Esophagus squamous epithelium (tissue), 5 donors: ENCODE measurements around the gene ATXN1. TPM values are rescaled to one million over a fixed set of nuclear protein-coding genes. Genes with fewer than 3 reads are reported as not detected.

ENCODE experiments used
- DNase-seq: peaks from one replicate; lab custom pipeline; 2025; lab: John Stamatoyannopoulos, UW
- H3K27ac ChIP-seq, 4 donors: fragments of 200-600 bp; sonication (generic); one replicate each; pipeline ENCODE4 v1.5.1; 2016 to 2019; ENCODE audit warnings: mild to moderate bottlenecking in 1 of 4
- H3K27me3 ChIP-seq, 4 donors: fragments of 200-600 bp; sonication (generic); 1 replicate in 3 of 4; 2 replicates in 1 of 4; pipeline versions ENCODE4 v1.5.1 to v1.6.0; 2017 to 2021; ENCODE audit warnings: antibody characterized with exemption in 1 of 4
- H3K36me3 ChIP-seq, 3 donors: fragments of 200-600 bp; sonication (generic); one replicate each; pipeline ENCODE4 v1.5.1; 2016 to 2019
- H3K4me1 ChIP-seq, 3 donors: fragments of 200-600 bp; sonication (generic); one replicate each; pipeline ENCODE4 v1.5.1; 2017 to 2019
- H3K4me3 ChIP-seq, 4 donors: fragments of 200-600 bp; sonication (generic); 1 replicate in 3 of 4; 2 replicates in 1 of 4; pipeline ENCODE4 v1.5.1; 2016 to 2019; ENCODE audit warnings: mild to moderate bottlenecking in 2 of 4, moderate library complexity in 1 of 4
- H3K9me3 ChIP-seq, 3 donors: fragments of 200-600 bp; sonication (generic); one replicate each; pipeline ENCODE4 v1.5.1; 2016 to 2019
- CTCF ChIP-seq, 6 experiments: fragments of 450-650 bp in 4 of 6; fragments of 200-600 bp in 2 of 6; sonication (generic) in 2 of 6; IDR thresholded peaks; one replicate each; pipeline ENCODE4 v1.5.1; 2016 to 2019; ENCODE audit warnings: antibody characterized with exemption in 6 of 6, mild to moderate bottlenecking in 4 of 6, moderate library complexity in 4 of 6
- POLR2A ChIP-seq, 4 donors: fragments of 450-650 bp; IDR thresholded peaks; one replicate each; pipeline ENCODE4 v1.6.1; 2017; ENCODE audit warnings: antibody characterized with exemption in 4 of 4, mild to moderate bottlenecking in 4 of 4, moderate library complexity in 3 of 4
- WGBS, 2 donors: methylation state at CpG; one replicate each; pipeline ENCODE4 v1.1.5; 2018; 5-methylcytosine and 5-hydroxymethylcytosine counted together
- intact Hi-C: fragments of 100-400 bp; cut with DNase I; formaldehyde crosslinking; loops from one replicate; pipeline ENCODE4 v1.15.0; 2022
- total RNA-seq, 4 donors: library from RNA; depleted of rRNA; stranded (reverse); fragments of >200 nt; gene quantifications; one replicate each; pipeline ENCODE4 v1.1.0, GENCODE V29; 2016
- donor health status: DM: yes; HTN: yes; CAD: no.

ATXN1 gene
- total RNA-seq, 4 donors from 2014 or later = 17.5 to 50.5 (median 28.5) TPM

- Histone ChIP-seq H3K27ac (peak overlapping the region; percentile 64 to 83 (median 78)), H3K4me3 (peak overlapping the region in 2 of 4 donors; percentile 5 to 43), H3K9me3 (no peaks in the 10 kb centered on the region), H3K4me1 (peaks cover 41 to 97% (median 55%) of the 10 kb centered on the region in 3 donors), H3K27me3 (no peaks in the 10 kb centered on the region), H3K36me3 (no peaks in the 10 kb centered on the region)
- intact Hi-C loops = no loop called here
- 31 to 38% methylated on average over 7 of the region's 7 CpGs for WGBS, 2 donors
- TF ChIP-seq POLR2A (IDR thresholded peaks at IDR 0.05) (no peak), CTCF (IDR thresholded peaks at IDR 0.05) (no peak)
- no peak for DNase-seq
Measured at GRCh38 chr6:16725145-16725864, 36.0 kb downstream of the ATXN1 start.

GRCh38 chr6:16723826-16724225, 37.4 kb downstream of the ATXN1 start:
- Histone ChIP-seq H3K4me1 (peaks cover 41 to 99% (median 58%) of the 10 kb centered on the region in 3 donors), H3K36me3 (no peaks in the 10 kb centered on the region), H3K4me3 (peak overlapping the region in 1 of 4 donors; percentile 1), H3K27ac (peak overlapping the region; percentile 64 to 83 (median 78)), H3K27me3 (no peaks in the 10 kb centered on the region), H3K9me3 (no peaks in the 10 kb centered on the region)
- DNase-seq = no peak
- intact Hi-C loops = no loop called here
- TF ChIP-seq POLR2A (IDR thresholded peaks at IDR 0.05) = no peak
- TF ChIP-seq CTCF (IDR thresholded peaks at IDR 0.05) = no peak
- WGBS, 2 donors = 11 to 15% methylated on average over 3 of the region's 3 CpGs

- 29 to 53% methylated on average over 2 of the region's 2 CpGs for WGBS, 2 donors
- H3K4me1 ChIP-seq = peaks cover 41 to 99% (median 62%) of the 10 kb centered on the region in 3 donors
Measured at GRCh38 chr6:16723402-16723801, 37.9 kb downstream of the ATXN1 start.

GRCh38 chr6:16722630-16723029, 38.6 kb downstream of the ATXN1 start:
- Histone ChIP-seq H3K4me3 (no peak overlapping the region), H3K9me3 (no peaks in the 10 kb centered on the region), H3K4me1 (peaks cover 41 to 100% (median 67%) of the 10 kb centered on the region in 3 donors), H3K27me3 (no peaks in the 10 kb centered on the region), H3K36me3 (no peaks in the 10 kb centered on the region), H3K27ac (peak overlapping the region; percentile 34 to 83 (median 72))
- DNase-seq = no peak
- intact Hi-C loops = no loop called here
- WGBS, 2 donors = 47 to 67% methylated on average over 3 of the region's 3 CpGs
- TF ChIP-seq POLR2A (IDR thresholded peaks at IDR 0.05) (no peak), CTCF (IDR thresholded peaks at IDR 0.05) (no peak)

More at GRCh38 chr6:16723402-16723801, 37.9 kb downstream of the ATXN1 start:
- H3K27me3 ChIP-seq = no peaks in the 10 kb centered on the region
- H3K36me3 ChIP-seq = no peaks in the 10 kb centered on the region
- H3K27ac ChIP-seq = peak overlapping the region; percentile 64 to 83 (median 78)
- no peaks in the 10 kb centered on the region for H3K9me3 ChIP-seq
- no peak overlapping the region for H3K4me3 ChIP-seq
- TF ChIP-seq CTCF (IDR thresholded peaks at IDR 0.05) = no peak
- no peak for TF ChIP-seq POLR2A (IDR thresholded peaks at IDR 0.05)
- DNase-seq = no peak
- intact Hi-C loops = no loop called here

- peaks cover 41 to 98% (median 65%) of the 10 kb centered on the region in 3 donors for H3K4me1 ChIP-seq
- H3K9me3 ChIP-seq = no peaks in the 10 kb centered on the region
- H3K27ac ChIP-seq = peak overlapping the region in 3 of 4 donors; percentile 64 to 83 (median 80)
- 53 to 54% methylated on average over 4 to 5 of the region's 5 CpGs for WGBS, 2 donors
- TF ChIP-seq POLR2A (IDR thresholded peaks at IDR 0.05) (no peak), CTCF (IDR thresholded peaks at IDR 0.05) (no peak)
- H3K27me3 ChIP-seq = no peaks in the 10 kb centered on the region
- intact Hi-C loops = no loop called here
- no peak overlapping the region for H3K4me3 ChIP-seq
- DNase-seq = no peak
- peaks cover 0 to 6% (median 0%) of the 10 kb centered on the region in 3 donors for H3K36me3 ChIP-seq
Measured at GRCh38 chr6:16721977-16722376, 39.3 kb downstream of the ATXN1 start.
